Measurements from ENCODE around the gene LCN12. TPM values are rescaled to one million over a fixed set of nuclear protein-coding genes. Genes with fewer than 3 reads are reported as not detected.

Gene LCN12
- total RNA-seq, 3 donors from 2014 or later, result 0.49 to 1.2 (median 0.58) TPM

- DNase-seq (no peak), ATAC-seq (no peak)
- Mint-ChIP-seq H3K4me1 (ENCODE audit: low read depth) (peaks cover 8% of the 10 kb centered on the region), H3K36me3 (ENCODE audit: insufficient read depth) (peaks cover 23% of the 10 kb centered on the region), H3K4me3 (no peak overlapping the region), H3K9me3 (no peaks in the 10 kb centered on the region), H3K27me3 (ENCODE audit: low read depth) (no peaks in the 10 kb centered on the region)
These were observed 14.7 kb upstream of the LCN12 start for GRCh38 chr9:136937186-136938001.

- no peaks in the 10 kb centered on the region for H3K27me3 Mint-ChIP-seq (ENCODE audit: low read depth)
- ATAC-seq (no peak), DNase-seq (no peak)
- peaks cover 2% of the 10 kb centered on the region for H3K4me1 Mint-ChIP-seq (ENCODE audit: low read depth)
- no peak overlapping the region for H3K4me3 Mint-ChIP-seq
- peaks cover 23% of the 10 kb centered on the region for H3K36me3 Mint-ChIP-seq (ENCODE audit: insufficient read depth)
- no peaks in the 10 kb centered on the region for H3K9me3 Mint-ChIP-seq
These were observed 12.6 kb upstream of the LCN12 start for GRCh38 chr9:136939431-136939995.

GRCh38 chr9:136939996-136940525 is 12.0 kb upstream of the LCN12 start:
- Mint-ChIP-seq H3K9me3 (no peaks in the 10 kb centered on the region), H3K4me1 (ENCODE audit: low read depth) (peaks cover 5% of the 10 kb centered on the region), H3K36me3 (ENCODE audit: insufficient read depth) (peaks cover 23% of the 10 kb centered on the region), H3K4me3 (no peak overlapping the region), H3K27me3 (ENCODE audit: low read depth) (no peaks in the 10 kb centered on the region)
- no peak for DNase-seq
- no peak for ATAC-seq

- no peak for DNase-seq
- H3K27me3 Mint-ChIP-seq (ENCODE audit: low read depth), result no peaks in the 10 kb centered on the region
- peaks cover 5% of the 10 kb centered on the region for H3K4me1 Mint-ChIP-seq (ENCODE audit: low read depth)
- no peak for ATAC-seq
- H3K9me3 Mint-ChIP-seq, result no peaks in the 10 kb centered on the region
- H3K36me3 Mint-ChIP-seq (ENCODE audit: insufficient read depth), result peaks cover 23% of the 10 kb centered on the region
- H3K4me3 Mint-ChIP-seq, result no peak overlapping the region
These were observed 11.4 kb upstream of the LCN12 start for GRCh38 chr9:136940526-136941230.

GRCh38 chr9:136941231-136942111 is 10.6 kb upstream of the LCN12 start:
- H3K4me3 Mint-ChIP-seq, result no peak overlapping the region
- peaks cover 23% of the 10 kb centered on the region for H3K36me3 Mint-ChIP-seq (ENCODE audit: insufficient read depth)
- no peak for DNase-seq
- H3K9me3 Mint-ChIP-seq, result no peaks in the 10 kb centered on the region
- H3K4me1 Mint-ChIP-seq (ENCODE audit: low read depth), result peaks cover 5% of the 10 kb centered on the region
- H3K27me3 Mint-ChIP-seq (ENCODE audit: low read depth), result no peaks in the 10 kb centered on the region
- no peak for ATAC-seq

- Mint-ChIP-seq H3K27me3 (ENCODE audit: low read depth) (no peaks in the 10 kb centered on the region), H3K36me3 (ENCODE audit: insufficient read depth) (peaks cover 22% of the 10 kb centered on the region), H3K4me3 (peak overlapping the region; percentile 77), H3K4me1 (ENCODE audit: low read depth) (peaks cover 5% of the 10 kb centered on the region), H3K9me3 (no peaks in the 10 kb centered on the region)
- DNase-seq (no peak), ATAC-seq (no peak)
These were observed 9.8 kb upstream of the LCN12 start for GRCh38 chr9:136942112-136942880.

- Mint-ChIP-seq H3K9me3 (no peaks in the 10 kb centered on the region), H3K4me3 (peak overlapping the region; percentile 77)
These were observed 9.2 kb upstream of the LCN12 start for GRCh38 chr9:136942881-136943230.

GRCh38 chr9:136943291-136944211 is 8.5 kb upstream of the LCN12 start:
- Mint-ChIP-seq H3K9me3 (no peaks in the 10 kb centered on the region), H3K4me1 (ENCODE audit: low read depth) (peaks cover 7% of the 10 kb centered on the region), H3K27me3 (ENCODE audit: low read depth) (no peaks in the 10 kb centered on the region), H3K4me3 (peak overlapping the region; percentile 80), H3K36me3 (ENCODE audit: insufficient read depth) (peaks cover 15% of the 10 kb centered on the region)
- DNase-seq (no peak), ATAC-seq (peak; percentile 29 to 41)

More at GRCh38 chr9:136942881-136943230, 9.2 kb upstream of the LCN12 start:
- DNase-seq, result no peak
- no peaks in the 10 kb centered on the region for H3K27me3 Mint-ChIP-seq (ENCODE audit: low read depth)
- ATAC-seq, result no peak
- peaks cover 5% of the 10 kb centered on the region for H3K4me1 Mint-ChIP-seq (ENCODE audit: low read depth)
- peaks cover 16% of the 10 kb centered on the region for H3K36me3 Mint-ChIP-seq (ENCODE audit: insufficient read depth)

GRCh38 chr9:136944212-136944518 is 7.9 kb upstream of the LCN12 start:
- ATAC-seq (peak; percentile 59), DNase-seq (no peak)
- Mint-ChIP-seq H3K4me3 (peak overlapping the region; percentile 80), H3K36me3 (ENCODE audit: insufficient read depth) (peaks cover 11% of the 10 kb centered on the region), H3K4me1 (ENCODE audit: low read depth) (peaks cover 7% of the 10 kb centered on the region), H3K27me3 (ENCODE audit: low read depth) (no peaks in the 10 kb centered on the region), H3K9me3 (no peaks in the 10 kb centered on the region)

- Mint-ChIP-seq H3K9me3 (no peaks in the 10 kb centered on the region), H3K27me3 (ENCODE audit: low read depth) (no peaks in the 10 kb centered on the region), H3K4me1 (ENCODE audit: low read depth) (peaks cover 7% of the 10 kb centered on the region), H3K4me3 (peak within 1 kb of the TSS; percentile 80), H3K36me3 (ENCODE audit: insufficient read depth) (peaks cover 7% of the 10 kb centered on the region)
- peak; percentile 93 for DNase-seq
- peak; percentile 79 to 80 for ATAC-seq
These were observed 7.3 kb upstream of the LCN12 start, which contains the start of the genes C8G and FBXW5 for GRCh38 chr9:136944519-136945332. TSS of gene C8G (plus strand) at chr9:136945243. CDS start at chr9:136945321, 78 bp downstream. TSS of gene FBXW5 (minus strand) at chr9:136944738. CDS start at chr9:136944083, 655 bp downstream.

- peak overlapping the region; percentile 69 for H3K4me3 Mint-ChIP-seq
- H3K4me1 Mint-ChIP-seq (ENCODE audit: low read depth), result peaks cover 9% of the 10 kb centered on the region
- H3K36me3 Mint-ChIP-seq (ENCODE audit: insufficient read depth), result peaks cover 7% of the 10 kb centered on the region
- H3K9me3 Mint-ChIP-seq, result no peaks in the 10 kb centered on the region
- DNase-seq (no peak), ATAC-seq (no peak)
- H3K27me3 Mint-ChIP-seq (ENCODE audit: low read depth), result no peaks in the 10 kb centered on the region
These were observed 6.5 kb upstream of the LCN12 start for GRCh38 chr9:136945333-136946227.

Data from activated T-cell treated with anti-CD3 and anti-CD28 coated beads, Interleukin-2, amount 50 U/mL, for 4 hours (primary cell).